Measurements from ENCODE around the gene ANK3.

GRCh38 chr10:60042262-60042661, 347.4 kb downstream of the ANK3 start:
- TF ChIP-seq POLR2AphosphoS5 (IDR thresholded peaks at IDR 0.05; ENCODE audit: insufficient read depth in 1 of 2, low read depth in 1 of 2) (no peak), CTCF (IDR thresholded peaks at IDR 0.05) (no peak), POLR2A (IDR thresholded peaks at IDR 0.05) (no peak)

Data from vagina (tissue), 2 donors.